Measurements from ENCODE around the gene VWF.

- TF ChIP-seq CTCF (IDR thresholded peaks at IDR 0.05) (no peak), EP300 (IDR thresholded peaks at IDR 0.05) (no peak), POLR2A (IDR thresholded peaks at IDR 0.05) (no peak), POLR2AphosphoS5 (IDR thresholded peaks at IDR 0.05) (no peak)
Measured at GRCh38 chr12:5915511-5915910, 209.0 kb downstream of the VWF start.

Measured in gastroesophageal sphincter (tissue), 3 donors.